Brain microvascular endothelial cell (primary cell): ENCODE data around the gene PDCD1.
"Not testable (repeated sequence)": the region's sequence is repeated elsewhere in the genome, so short reads cannot be mapped to it uniquely, and the experiment has no call there.

ENCODE experiments used
- DNase-seq: peaks from one replicate; pipeline ENCODE4 v3.0.0-alpha.2; 2020
- H3K27ac ChIP-seq: fragments of 250-450 bp; sonication (Bioruptor Pico); 2 replicates; pipeline ENCODE4 v1.5.1; 2020; ENCODE audit warnings: mild to moderate bottlenecking, moderate library complexity
- H3K27me3 ChIP-seq: fragments of 250-450 bp; sonication (Bioruptor Pico); replicated peaks from 2 replicates; pipeline ENCODE4 v1.5.1; 2020; ENCODE audit warnings: mild to moderate bottlenecking
- H3K36me3 ChIP-seq: fragments of 250-450 bp; sonication (Bioruptor Pico); replicated peaks from 2 replicates; pipeline ENCODE4 v1.5.1; 2020; ENCODE audit warnings: mild to moderate bottlenecking
- H3K4me3 ChIP-seq: 2 replicates; pipeline ENCODE4 v1.5.1; 2011; ENCODE audit warnings: low read depth, mild to moderate bottlenecking, control low read depth, low read length, moderate library complexity
- in situ Hi-C: cut with HindIII; loops from 2 replicates; pipeline ENCODE4 v1.10.0; 2017; ENCODE audit warnings: low sequenced_read_pairs, low pct_ligation_motif_present
- TF ChIP-seq, protein P1 (sequence below): IDR thresholded peaks from 2 replicates; pipeline ENCODE4 v1.5.1; 2011; ENCODE audit warnings: low read depth, mild to moderate bottlenecking, moderate library complexity, low read length, control low read depth, inconsistent platforms; ENCODE audit errors: missing control alignments

Gene PDCD1

DNA sequence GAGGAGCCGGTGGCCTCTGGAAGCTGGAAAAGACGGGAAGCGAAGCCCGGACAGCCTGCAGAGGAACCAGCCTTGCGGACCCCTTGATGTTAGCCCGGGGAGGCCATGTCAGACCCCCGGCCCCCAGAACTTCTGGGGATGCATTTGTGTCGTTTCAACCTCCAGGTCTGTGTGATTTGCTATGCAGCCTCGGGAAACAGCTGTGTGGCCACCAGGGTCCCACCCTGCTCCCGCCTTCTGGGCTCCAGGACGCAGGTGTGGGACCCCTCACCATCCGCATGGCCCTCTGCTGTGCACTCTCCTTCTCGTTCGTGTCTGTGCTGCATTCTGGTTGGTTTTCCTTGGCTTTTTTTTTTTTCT, 36.5 kb downstream of the PDCD1 start:
- no peak overlapping the region for H3K27ac ChIP-seq

DNA sequence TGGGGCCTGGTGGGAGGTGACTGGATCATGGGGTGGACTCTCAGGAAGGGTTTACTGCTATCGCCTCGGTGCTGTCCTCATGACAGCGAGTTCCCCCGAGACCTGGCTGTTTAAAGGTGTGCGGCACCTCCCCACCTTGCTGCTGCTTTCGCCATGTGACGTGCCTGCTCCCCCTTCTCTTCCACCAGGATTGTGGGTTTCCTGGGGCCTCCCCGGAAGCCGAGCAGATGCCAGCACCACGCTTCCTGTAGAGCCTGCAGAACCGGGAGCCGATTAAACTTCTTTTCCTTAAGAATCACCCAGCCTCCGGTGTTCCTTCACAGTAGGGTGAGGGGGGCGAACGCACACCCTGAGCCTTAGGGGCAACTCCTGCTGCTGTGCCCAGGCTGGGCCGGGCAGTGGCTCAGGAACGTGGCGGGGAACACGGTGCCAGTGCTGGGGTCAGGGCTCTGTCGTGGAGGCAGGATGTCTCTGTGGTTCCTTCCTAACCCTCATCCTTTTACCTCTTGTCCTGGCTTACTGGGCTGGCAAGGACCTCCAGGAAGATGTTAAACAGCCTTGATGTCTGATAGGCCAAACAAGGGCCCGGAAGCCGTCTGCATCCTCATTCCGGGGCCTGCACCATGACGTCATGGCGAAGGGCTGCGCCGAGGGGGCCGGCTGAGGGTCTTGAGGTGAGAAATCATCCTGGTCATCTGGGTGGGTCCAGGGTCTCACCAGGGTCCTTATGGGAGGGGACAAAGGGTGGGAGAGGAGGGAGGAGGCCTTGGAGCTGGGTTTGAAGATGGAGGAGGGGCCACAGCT, 37.0 kb downstream of the PDCD1 start:
- no peaks in the 10 kb centered on the region for H3K36me3 ChIP-seq
- no peak for DNase-seq
- H3K27me3 ChIP-seq, result no peaks in the 10 kb centered on the region
- TF ChIP-seq, protein P1, sequence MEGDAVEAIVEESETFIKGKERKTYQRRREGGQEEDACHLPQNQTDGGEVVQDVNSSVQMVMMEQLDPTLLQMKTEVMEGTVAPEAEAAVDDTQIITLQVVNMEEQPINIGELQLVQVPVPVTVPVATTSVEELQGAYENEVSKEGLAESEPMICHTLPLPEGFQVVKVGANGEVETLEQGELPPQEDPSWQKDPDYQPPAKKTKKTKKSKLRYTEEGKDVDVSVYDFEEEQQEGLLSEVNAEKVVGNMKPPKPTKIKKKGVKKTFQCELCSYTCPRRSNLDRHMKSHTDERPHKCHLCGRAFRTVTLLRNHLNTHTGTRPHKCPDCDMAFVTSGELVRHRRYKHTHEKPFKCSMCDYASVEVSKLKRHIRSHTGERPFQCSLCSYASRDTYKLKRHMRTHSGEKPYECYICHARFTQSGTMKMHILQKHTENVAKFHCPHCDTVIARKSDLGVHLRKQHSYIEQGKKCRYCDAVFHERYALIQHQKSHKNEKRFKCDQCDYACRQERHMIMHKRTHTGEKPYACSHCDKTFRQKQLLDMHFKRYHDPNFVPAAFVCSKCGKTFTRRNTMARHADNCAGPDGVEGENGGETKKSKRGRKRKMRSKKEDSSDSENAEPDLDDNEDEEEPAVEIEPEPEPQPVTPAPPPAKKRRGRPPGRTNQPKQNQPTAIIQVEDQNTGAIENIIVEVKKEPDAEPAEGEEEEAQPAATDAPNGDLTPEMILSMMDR, result no peak
- in situ Hi-C loops, result no loop called here
- no peak overlapping the region for H3K4me3 ChIP-seq
- no peak overlapping the region for H3K27ac ChIP-seq

More for the DNA sequence above, 36.5 kb downstream of the PDCD1 start:
- H3K36me3 ChIP-seq, result no peaks in the 10 kb centered on the region
- no peak for DNase-seq
- in situ Hi-C loops, result no loop called here
- H3K4me3 ChIP-seq, result no peak overlapping the region
- TF ChIP-seq, protein P1, result no peak
- no peaks in the 10 kb centered on the region for H3K27me3 ChIP-seq

- TF ChIP-seq, protein P1, result no peak
- DNase-seq, result no peak
- Histone ChIP-seq H3K27ac (no peak overlapping the region), H3K36me3 (no peaks in the 10 kb centered on the region), H3K27me3 (no peaks in the 10 kb centered on the region), H3K4me3 (no peak overlapping the region)
- in situ Hi-C loops, result no loop called here
Measured at GRCh38 chr2:241820625-241821384, 37.9 kb downstream of the PDCD1 start.

- H3K36me3 ChIP-seq, in situ Hi-C loops, H3K27me3 ChIP-seq, H3K27ac ChIP-seq, DNase-seq, H3K4me3 ChIP-seq: not testable (repeated sequence)
Measured at GRCh38 chr2:241819947-241820624, 38.6 kb downstream of the PDCD1 start.

DNA sequence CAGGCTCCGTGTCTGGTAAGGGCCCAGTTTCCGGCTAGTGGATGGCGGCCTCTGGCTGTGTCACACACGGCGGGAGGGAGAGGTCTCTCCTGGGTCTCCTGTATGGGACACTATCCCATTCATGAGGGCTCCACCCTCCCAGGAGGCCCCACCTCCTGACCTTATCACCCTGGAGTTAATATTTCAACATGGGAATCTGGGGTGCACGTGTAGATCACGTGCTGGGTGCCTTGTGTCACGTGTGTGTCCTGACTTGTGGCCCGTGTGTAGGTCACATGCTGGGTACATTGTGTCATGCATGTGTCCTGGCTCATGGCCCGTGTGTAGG, 39.8 kb downstream of the PDCD1 start:
- in situ Hi-C loops, result no loop called here
- TF ChIP-seq, protein P1, result no peak
- no peak for DNase-seq
- H3K27ac ChIP-seq, result no peak overlapping the region
- no peaks in the 10 kb centered on the region for H3K27me3 ChIP-seq
- H3K36me3 ChIP-seq, result no peaks in the 10 kb centered on the region
- H3K4me3 ChIP-seq, result no peak overlapping the region
